Measurements from ENCODE around the gene CABYR.

- TF ChIP-seq EP300 (IDR thresholded peaks at IDR 0.05) (no peak), CTCF (IDR thresholded peaks at IDR 0.05) (no peak), POLR2AphosphoS5 (IDR thresholded peaks at IDR 0.05) (no peak), POLR2A (IDR thresholded peaks at IDR 0.05) (no peak)
Observed at GRCh38 chr18:24128700-24129099, 10.2 kb upstream of the CABYR start.
